ENCODE results near the gene CRYGD. TPM values are rescaled to one million over a fixed set of nuclear protein-coding genes. Genes with fewer than 3 reads are reported as not detected.

The CRYGD gene
- total and polyA plus RNA-seq, 2 donors (not counting 3 experiments of a cell fraction or from before 2014, with no cell fraction given) = not detected

DNA sequence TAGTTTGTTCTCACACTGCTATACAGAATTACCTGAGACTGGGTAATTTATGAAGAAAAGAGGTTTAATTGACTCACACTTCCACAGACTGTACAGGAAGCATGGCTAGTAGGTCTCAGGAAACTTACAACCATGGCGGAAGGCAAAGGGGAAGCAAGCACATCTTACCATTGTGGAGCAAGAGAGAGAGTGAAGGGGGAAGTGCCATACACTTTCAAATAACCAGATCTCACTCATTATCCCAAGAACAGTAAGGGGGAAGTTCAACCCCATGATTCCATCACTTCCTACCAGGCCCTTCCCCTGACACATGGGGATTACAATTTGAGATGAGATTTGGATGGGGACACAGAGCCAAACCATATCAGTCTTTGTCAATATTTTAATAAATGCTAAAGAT, 26.6 kb upstream of the CRYGD start:
- no peak for DNase-seq (ENCODE audit: low read depth, low spot score)
- dilution Hi-C loops (cut with MboI; ENCODE audit: extremely low pct_ligation_motif_present, low sequenced_read_pairs) = no loop called here
- CTCF ChIA-PET = no interaction called here

More for the DNA sequence above, 26.6 kb upstream of the CRYGD start:
- Histone ChIP-seq H3K9ac (replicated peaks; ENCODE audit: extremely low read depth, insufficient read depth, low read length) (no peak overlapping the region), H3K4me3 (replicated peaks in 1 of 3; ENCODE audit: insufficient read depth in 1 of 3, low read depth in 1 of 3, low read length in 3 of 3) (no peak overlapping the region), H3K36me3 (ENCODE audit: control insufficient read depth in 2 of 2, extremely low read depth in 1 of 2, insufficient read depth in 2 of 2, low read length in 2 of 2) (no peaks in the 10 kb centered on the region), H3K4me1 (ENCODE audit: control insufficient read depth, extremely low read depth, insufficient read depth, low read length) (no peaks in the 10 kb centered on the region), H3K27ac (ENCODE audit: insufficient read depth, low read depth, low read length) (no peak overlapping the region), H3K9me1 (replicated peaks; ENCODE audit: control insufficient read depth, extremely low read depth, insufficient read depth, low read length) (no peaks in the 10 kb centered on the region), H3K9me3 (replicated peaks; ENCODE audit: control insufficient read depth, insufficient read depth, low read length) (no peaks in the 10 kb centered on the region), H2AFZ (ENCODE audit: low read depth, low read length) (no peak overlapping the region), H3K27me3 (ENCODE audit: control insufficient read depth in 2 of 2, insufficient read depth in 2 of 2, low read length in 2 of 2) (no peaks in the 10 kb centered on the region), H3K79me2 (ENCODE audit: control insufficient read depth, insufficient read depth, low read length) (no peaks in the 10 kb centered on the region), H3K4me2 (ENCODE audit: insufficient read depth, low read length) (no peak overlapping the region), H4K20me1 (replicated peaks; ENCODE audit: control insufficient read depth, extremely low read depth, insufficient read depth, low read length) (no peaks in the 10 kb centered on the region)
- intact Hi-C loops (cut with micrococcal nuclease) = no loop called here
- POLR2A ChIA-PET = no interaction called here
- no peak for FAIRE-seq
- TF ChIP-seq, protein P1, sequence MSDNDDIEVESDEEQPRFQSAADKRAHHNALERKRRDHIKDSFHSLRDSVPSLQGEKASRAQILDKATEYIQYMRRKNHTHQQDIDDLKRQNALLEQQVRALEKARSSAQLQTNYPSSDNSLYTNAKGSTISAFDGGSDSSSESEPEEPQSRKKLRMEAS (IDR thresholded peaks at IDR 0.05; ENCODE audit: insufficient read depth, insufficient read length) = no peak
- TF ChIP-seq FOS (IDR thresholded peaks at IDR 0.05; ENCODE audit: borderline replicate concordance, insufficient read depth, low read length) (no peak), POLR2A (IDR thresholded peaks at IDR 0.05; ENCODE audit: low read depth, low read length) (no peak), GATA2 (IDR thresholded peaks at IDR 0.05; ENCODE audit: insufficient read depth, insufficient read length, low read depth, low read length) (no peak), JUN (IDR thresholded peaks at IDR 0.05; ENCODE audit: borderline replicate concordance, insufficient read depth, insufficient read length, low read depth) (no peak), EZH2 (IDR thresholded peaks at IDR 0.05; ENCODE audit: borderline replicate concordance, low read depth, low read length, severe bottlenecking) (no peak), POLR2AphosphoS5 (IDR thresholded peaks at IDR 0.05; ENCODE audit: insufficient read depth, low read depth, low read length) (no peak), MYC (IDR thresholded peaks at IDR 0.05; ENCODE audit: low read depth, low read length) (no peak)
- TF ChIP-seq, protein P2, sequence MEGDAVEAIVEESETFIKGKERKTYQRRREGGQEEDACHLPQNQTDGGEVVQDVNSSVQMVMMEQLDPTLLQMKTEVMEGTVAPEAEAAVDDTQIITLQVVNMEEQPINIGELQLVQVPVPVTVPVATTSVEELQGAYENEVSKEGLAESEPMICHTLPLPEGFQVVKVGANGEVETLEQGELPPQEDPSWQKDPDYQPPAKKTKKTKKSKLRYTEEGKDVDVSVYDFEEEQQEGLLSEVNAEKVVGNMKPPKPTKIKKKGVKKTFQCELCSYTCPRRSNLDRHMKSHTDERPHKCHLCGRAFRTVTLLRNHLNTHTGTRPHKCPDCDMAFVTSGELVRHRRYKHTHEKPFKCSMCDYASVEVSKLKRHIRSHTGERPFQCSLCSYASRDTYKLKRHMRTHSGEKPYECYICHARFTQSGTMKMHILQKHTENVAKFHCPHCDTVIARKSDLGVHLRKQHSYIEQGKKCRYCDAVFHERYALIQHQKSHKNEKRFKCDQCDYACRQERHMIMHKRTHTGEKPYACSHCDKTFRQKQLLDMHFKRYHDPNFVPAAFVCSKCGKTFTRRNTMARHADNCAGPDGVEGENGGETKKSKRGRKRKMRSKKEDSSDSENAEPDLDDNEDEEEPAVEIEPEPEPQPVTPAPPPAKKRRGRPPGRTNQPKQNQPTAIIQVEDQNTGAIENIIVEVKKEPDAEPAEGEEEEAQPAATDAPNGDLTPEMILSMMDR (IDR thresholded peaks at IDR 0.05; ENCODE audit: extremely low read depth in 1 of 2, insufficient read depth in 1 of 2, low read depth in 1 of 2, low read length in 2 of 2) = no peak
- no TSS peak for BruUV-seq (replicated peaks)

Data from endothelial cell of umbilical vein (primary cell).